ENCODE results near the gene FGFR4.

Gene FGFR4

DNA sequence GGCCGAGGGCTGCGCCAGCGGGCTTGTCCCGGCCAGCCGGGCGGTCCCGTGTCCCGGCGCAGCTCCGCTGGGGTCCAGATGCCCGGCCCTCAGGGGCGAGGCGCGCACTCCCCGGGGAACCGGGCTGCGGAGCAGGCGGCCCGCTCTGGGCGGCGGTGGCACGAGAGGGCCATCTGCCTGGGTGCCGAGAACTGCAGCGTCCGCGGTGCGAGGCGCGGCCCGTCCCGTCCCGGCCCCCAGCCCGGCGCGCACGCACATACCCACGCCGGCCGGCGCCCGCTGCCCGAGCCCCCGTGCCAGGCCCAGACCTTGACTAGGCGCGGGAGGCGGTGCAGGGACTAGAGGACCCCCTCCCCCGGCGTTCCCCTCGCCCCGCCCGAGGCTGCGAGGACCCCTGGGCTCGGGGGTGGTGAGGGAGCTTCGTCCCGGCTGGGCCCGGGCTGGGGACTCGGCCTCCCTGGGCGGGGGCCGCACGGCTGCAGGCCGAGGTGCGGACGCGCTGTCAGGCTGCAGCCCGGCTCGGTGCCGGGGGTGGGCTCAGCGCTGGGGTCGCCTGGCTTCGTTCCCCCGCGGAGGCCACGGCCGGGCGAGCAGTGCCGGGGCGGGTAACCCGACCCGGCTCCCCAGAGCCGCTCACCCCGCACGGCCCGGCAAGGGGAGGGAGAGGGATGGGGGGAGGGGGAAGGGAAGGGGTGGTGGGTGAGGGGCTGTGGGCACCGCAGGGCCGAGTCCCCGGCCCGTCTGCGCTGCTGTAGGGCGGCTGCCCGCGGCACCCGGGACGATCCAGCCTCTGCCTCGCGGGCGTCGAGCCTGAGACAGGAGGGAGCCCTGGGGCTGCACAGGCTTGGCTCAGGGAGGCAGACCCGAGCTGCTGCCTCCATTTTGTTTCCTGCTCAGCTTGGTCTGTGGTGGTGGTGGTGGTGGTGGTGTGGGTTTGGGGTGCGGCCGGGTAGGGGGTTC is 45.7 kb downstream of the FGFR4 start:
- peak; percentile 50 for DNase-seq (ENCODE audit: low spot score)

GRCh38 chr5:177133096-177133852 is 46.6 kb downstream of the FGFR4 start, which contains the start of gene NSD1:
TSS of gene NSD1 (plus strand) at chr5:177133773. CDS start at chr5:177135104, 1,331 bp downstream.
- DNase-seq (ENCODE audit: low spot score): peak; percentile 94

DNA sequence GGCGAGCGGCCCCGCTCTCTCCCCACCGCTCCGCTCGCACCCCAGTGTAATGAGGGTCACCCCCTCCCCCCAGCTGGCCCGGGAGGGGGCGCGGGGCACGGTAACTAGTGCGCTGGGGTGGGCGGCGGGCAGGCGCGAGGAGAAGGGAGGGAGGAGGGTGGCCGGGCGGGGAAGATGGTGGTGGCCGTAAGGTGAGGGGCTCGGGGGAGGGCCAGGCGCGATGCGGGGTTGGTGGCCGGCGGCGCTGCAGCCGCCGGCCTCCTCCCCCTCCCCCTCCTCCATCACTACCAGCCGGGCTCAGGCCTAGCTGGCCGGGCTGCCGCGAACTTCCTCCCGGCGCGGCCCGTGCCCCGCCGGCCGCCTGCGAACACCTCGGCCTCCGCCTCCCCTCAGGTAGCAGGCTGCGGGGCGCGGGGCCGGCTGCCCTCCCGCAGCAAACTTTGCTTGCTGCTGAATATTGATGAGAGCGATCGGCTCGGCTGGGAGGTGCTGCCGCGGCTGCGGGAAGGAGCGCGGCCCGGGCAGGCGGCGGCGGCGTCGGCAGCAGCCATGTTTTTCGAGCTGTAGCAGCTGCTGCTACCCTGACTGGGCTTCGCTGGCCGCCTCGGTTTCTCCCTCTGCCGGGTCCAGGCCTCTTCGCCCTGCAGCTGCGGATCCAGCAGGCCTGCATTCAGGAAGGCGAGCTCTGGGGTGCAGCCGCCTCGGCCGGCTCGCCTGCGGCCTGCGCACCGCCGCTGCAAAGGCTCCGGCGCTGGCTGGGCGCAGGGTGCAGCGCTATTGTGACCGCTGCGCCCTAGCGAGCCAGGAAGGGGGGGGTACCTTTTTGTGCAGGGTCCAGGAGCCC is 47.4 kb downstream of the FGFR4 start:
- DNase-seq (ENCODE audit: low spot score): peak; percentile 77

DNA sequence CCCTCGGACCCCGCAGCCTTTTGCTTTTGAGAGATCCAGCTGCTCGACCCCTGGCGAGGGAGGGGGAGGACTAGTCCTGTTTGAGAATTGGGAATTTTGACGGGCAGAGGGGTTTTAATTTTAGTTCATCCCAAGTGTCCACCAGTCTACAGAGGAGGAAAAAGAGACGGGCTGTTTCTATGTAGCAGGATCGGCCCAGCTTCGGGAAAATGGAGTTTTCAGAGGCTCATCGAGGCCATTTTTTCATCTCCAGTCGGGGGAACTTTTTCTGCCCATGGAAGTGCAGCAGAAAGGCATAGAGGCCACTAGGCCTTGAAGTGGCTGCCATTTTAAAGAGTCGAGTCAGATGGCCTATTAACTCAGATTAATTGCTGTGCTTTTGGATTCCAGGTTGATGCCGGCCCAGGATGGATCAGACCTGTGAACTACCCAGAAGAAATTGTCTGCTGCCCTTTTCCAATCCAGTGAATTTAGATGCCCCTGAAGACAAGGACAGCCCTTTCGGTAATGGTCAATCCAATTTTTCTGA is 48.0 kb downstream of the FGFR4 start:
- no peak for DNase-seq (ENCODE audit: low spot score)

- DNase-seq (ENCODE audit: low spot score): no peak
Observed at GRCh38 chr5:177140312-177140711, 53.6 kb downstream of the FGFR4 start.

- no peak for DNase-seq (ENCODE audit: low spot score)
Observed at GRCh38 chr5:177141496-177141895, 54.8 kb downstream of the FGFR4 start.

DNA sequence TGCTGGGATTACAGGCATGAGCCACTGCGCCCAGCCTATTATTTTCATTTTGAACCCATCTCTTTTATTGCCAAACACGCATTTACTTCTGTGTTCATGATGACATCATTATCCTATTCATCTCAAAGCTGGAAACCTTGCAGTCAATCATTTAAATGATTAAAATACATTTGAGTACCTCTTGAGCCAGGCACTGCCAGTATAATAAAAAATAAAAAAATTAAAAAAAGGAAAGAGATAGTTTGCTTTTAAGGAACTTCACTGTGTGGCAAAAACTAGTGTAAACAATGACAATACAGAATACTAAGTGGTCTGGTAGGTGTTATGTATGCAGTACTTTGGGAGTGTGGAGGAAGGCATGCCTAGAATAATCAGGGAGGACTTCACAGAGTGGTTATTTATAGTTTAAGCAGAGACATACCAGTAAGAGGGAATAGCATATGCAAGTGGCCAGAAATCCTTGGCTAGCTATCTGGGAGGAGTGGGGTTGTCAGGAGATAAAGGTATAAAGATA is 55.4 kb downstream of the FGFR4 start:
- no peak for DNase-seq (ENCODE audit: low spot score)

DNA sequence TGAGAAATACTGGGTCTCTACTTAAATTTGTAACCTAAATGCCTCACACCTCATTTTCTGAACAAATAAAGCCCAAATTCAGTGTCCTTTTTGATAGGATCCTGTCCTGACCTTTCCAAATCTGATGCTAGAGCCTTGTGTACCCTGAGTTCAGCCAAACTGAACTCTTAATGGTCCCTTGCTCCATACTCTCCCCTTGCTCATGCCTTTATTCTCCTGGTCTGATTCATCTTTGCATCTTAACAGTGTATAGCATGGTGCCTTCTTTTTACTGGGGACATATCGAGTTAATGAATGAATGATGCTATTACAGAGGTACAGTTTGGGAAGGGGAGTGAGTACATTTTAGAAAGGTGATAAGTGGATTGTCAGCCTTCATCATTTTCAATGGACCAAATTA is 56.1 kb downstream of the FGFR4 start:
- no peak for DNase-seq (ENCODE audit: low spot score)

- DNase-seq (ENCODE audit: low spot score): no peak
Observed at GRCh38 chr5:177146891-177147638, 60.4 kb downstream of the FGFR4 start.

All from D341Med (cell line).